Esophagus muscularis mucosa (tissue), 3 donors: ENCODE results near the gene SLC25A13.

ENCODE experiments used
- CTCF ChIP-seq, 3 experiments: fragments of 200-600 bp in 2 of 3; fragments of 450-650 bp in 1 of 3; sonication (generic) in 2 of 3; IDR thresholded peaks; one replicate each; pipeline ENCODE4 v1.5.1; 2017 to 2019; ENCODE audit warnings: antibody characterized with exemption in 3 of 3, mild to moderate bottlenecking in 2 of 3, moderate library complexity in 1 of 3
- POLR2AphosphoS5 ChIP-seq, 2 donors: sonication (generic); formaldehyde crosslinking; IDR thresholded peaks; one replicate each; pipeline ENCODE4 v1.6.1; 2017; ENCODE audit warnings: antibody characterized with exemption in 2 of 2

GRCh38 chr7:96355990-96356506, 34.1 kb upstream of the SLC25A13 start:
- TF ChIP-seq POLR2AphosphoS5 (IDR thresholded peaks at IDR 0.05) (no peak), CTCF (IDR thresholded peaks at IDR 0.05) (no peak)
